Esophagus squamous epithelium (tissue), 4 donors: ENCODE data around the gene PHC2.

Experiments used
- POLR2A ChIP-seq, 4 donors: fragments of 450-650 bp; IDR thresholded peaks; one replicate each; pipeline ENCODE4 v1.6.1; 2017; ENCODE audit warnings: antibody characterized with exemption in 4 of 4, mild to moderate bottlenecking in 4 of 4, moderate library complexity in 3 of 4
- TF ChIP-seq, protein P1 (sequence below), 6 experiments: fragments of 450-650 bp in 4 of 6; fragments of 200-600 bp in 2 of 6; sonication (generic) in 2 of 6; IDR thresholded peaks; one replicate each; pipeline ENCODE4 v1.5.1; 2016 to 2019; ENCODE audit warnings: antibody characterized with exemption in 6 of 6, mild to moderate bottlenecking in 4 of 6, moderate library complexity in 4 of 6

DNA sequence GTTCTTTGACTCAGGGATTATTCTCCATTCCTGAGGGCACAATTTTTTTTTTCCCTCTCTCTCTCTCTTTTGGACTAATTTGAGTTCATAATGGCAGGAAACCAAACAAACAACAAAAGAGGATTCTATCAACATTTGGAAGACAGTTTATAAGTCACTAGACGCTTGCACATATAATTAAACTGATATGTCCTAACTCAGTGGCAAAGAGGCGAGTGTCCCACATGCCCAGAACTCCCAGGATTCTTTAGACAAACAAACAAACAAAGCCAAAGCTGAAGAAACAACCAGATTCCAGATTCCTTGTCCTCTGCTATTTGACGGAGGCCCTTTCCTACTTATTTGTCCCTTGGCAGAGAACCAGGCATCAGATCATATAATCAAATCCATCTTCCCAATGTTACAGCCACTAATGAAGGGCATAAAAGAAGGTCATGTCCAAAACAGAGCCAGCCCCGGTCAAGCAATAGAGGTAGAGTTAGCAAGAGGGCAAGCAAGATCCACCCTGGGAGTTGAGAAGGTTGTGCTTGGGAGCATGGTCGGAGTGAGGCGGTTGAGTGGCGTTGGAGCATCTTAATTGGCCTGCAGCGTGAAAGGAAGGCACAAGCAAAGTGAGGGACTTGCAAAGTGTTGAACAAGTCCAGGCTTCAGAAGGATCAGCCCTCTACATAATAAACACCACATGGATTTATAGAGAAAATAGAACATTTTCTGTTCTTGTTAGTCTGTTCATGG is 144.3 kb downstream of the PHC2 start:
- no peak for TF ChIP-seq POLR2A (IDR thresholded peaks at IDR 0.05)
- TF ChIP-seq, protein P1, sequence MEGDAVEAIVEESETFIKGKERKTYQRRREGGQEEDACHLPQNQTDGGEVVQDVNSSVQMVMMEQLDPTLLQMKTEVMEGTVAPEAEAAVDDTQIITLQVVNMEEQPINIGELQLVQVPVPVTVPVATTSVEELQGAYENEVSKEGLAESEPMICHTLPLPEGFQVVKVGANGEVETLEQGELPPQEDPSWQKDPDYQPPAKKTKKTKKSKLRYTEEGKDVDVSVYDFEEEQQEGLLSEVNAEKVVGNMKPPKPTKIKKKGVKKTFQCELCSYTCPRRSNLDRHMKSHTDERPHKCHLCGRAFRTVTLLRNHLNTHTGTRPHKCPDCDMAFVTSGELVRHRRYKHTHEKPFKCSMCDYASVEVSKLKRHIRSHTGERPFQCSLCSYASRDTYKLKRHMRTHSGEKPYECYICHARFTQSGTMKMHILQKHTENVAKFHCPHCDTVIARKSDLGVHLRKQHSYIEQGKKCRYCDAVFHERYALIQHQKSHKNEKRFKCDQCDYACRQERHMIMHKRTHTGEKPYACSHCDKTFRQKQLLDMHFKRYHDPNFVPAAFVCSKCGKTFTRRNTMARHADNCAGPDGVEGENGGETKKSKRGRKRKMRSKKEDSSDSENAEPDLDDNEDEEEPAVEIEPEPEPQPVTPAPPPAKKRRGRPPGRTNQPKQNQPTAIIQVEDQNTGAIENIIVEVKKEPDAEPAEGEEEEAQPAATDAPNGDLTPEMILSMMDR (IDR thresholded peaks at IDR 0.05), result no peak
